ENCODE data around the gene RXRG.

- TF ChIP-seq CTCF (IDR thresholded peaks at IDR 0.05; ENCODE audit: poor library complexity) (no peak), EZH2 (IDR thresholded peaks at IDR 0.05; ENCODE audit: borderline replicate concordance) (no peak), EZH2phosphoT487 (IDR thresholded peaks at IDR 0.05; ENCODE audit: low read depth, severe bottlenecking, unreplicated experiment) (no peak)
Observed at GRCh38 chr1:165387961-165388360, 57.0 kb downstream of the RXRG start.

Data from hepatocyte (in vitro differentiated cells).